HT-29 (cell line): ENCODE measurements around the gene JADE2. TPM values are rescaled to one million over a fixed set of nuclear protein-coding genes. Genes with fewer than 3 reads are reported as not detected.

Experiments
- small RNA-seq: library from RNA; depleted of rRNA; stranded (forward); fragments of <200 nt; gene quantifications from one replicate; pipeline ENCODE3, GENCODE V24; 2014
- total RNA-seq: library from RNA; depleted of rRNA; stranded (reverse); fragments of >200 nt; shearing (Covaris generic); gene quantifications from 2 replicates; pipeline ENCODE4 v1.2.3, GENCODE V29; 2014; rRNA removed

The JADE2 gene
- total RNA-seq, 1 experiment from 2014 or later: 47.6 TPM

Small RNA genes within 50 kb of the gene (small RNA-seq; reads per million reads assigned to genes)
- gene RN7SL541P (not detected), gene RNU6-456P (not detected)

Other genes with a start within 250 kb of the JADE2 start
- gene CDKL3, start 158.5 kb upstream of the JADE2 start, total RNA-seq: not detected in 2 replicates
- 11.5 and 42.0 TPM in 2 replicates for gene UBE2B, start 154.1 kb upstream of the JADE2 start, total RNA-seq
- 33.4 and 36.5 TPM in 2 replicates for gene CDKN2AIPNL, start 113.8 kb upstream of the JADE2 start, total RNA-seq
- 23.6 and 23.8 TPM in 2 replicates for gene SAR1B, start 107.2 kb downstream of the JADE2 start, total RNA-seq
- gene SEC24A, start 123.1 kb downstream of the JADE2 start, total RNA-seq: 6.2 and 6.7 TPM in 2 replicates
- 19.7 and 23.9 TPM in 2 replicates for gene CAMLG, start 212.9 kb downstream of the JADE2 start, total RNA-seq
- 28.0 and 42.6 TPM in 2 replicates for gene DDX46, start 233.1 kb downstream of the JADE2 start, total RNA-seq